Hypothalamus (tissue), 51 donors: Measurements from ENCODE around the gene PTPRK.

Experiments
- DNase-seq, 51 donors: peaks; one replicate each; lab custom pipeline; 2025; lab: John Stamatoyannopoulos, UW

PTPRK gene

DNA sequence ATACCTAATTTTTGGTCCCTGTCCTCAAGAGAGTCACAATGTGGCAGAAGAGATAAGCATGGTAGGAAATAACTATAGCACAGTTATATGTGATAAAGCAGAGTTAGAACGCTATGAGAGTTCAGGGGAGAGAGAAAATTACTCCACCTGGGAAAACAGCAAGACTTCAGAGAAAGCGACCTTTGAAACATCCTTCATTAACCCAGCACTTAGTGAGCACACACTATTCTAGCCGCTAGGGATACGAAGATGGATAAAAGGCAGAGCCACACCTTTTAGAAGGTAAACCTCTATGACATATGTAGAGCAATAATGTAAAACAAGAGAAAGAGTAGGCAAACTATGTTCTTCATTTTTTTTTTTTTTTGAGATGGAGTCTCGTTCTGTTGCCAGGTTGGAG lies 264.3 kb downstream of the PTPRK start:
- no peak for DNase-seq

GRCh38 chr6:128252341-128253176 lies 267.8 kb downstream of the PTPRK start:
- no peak for DNase-seq

- DNase-seq, result no peak
Observed at GRCh38 chr6:128251445-128252340, 268.7 kb downstream of the PTPRK start.

GRCh38 chr6:128250370-128251070 lies 269.9 kb downstream of the PTPRK start:
- DNase-seq, result no peak

GRCh38 chr6:128249429-128249828 lies 271.0 kb downstream of the PTPRK start:
- no peak for DNase-seq

DNA sequence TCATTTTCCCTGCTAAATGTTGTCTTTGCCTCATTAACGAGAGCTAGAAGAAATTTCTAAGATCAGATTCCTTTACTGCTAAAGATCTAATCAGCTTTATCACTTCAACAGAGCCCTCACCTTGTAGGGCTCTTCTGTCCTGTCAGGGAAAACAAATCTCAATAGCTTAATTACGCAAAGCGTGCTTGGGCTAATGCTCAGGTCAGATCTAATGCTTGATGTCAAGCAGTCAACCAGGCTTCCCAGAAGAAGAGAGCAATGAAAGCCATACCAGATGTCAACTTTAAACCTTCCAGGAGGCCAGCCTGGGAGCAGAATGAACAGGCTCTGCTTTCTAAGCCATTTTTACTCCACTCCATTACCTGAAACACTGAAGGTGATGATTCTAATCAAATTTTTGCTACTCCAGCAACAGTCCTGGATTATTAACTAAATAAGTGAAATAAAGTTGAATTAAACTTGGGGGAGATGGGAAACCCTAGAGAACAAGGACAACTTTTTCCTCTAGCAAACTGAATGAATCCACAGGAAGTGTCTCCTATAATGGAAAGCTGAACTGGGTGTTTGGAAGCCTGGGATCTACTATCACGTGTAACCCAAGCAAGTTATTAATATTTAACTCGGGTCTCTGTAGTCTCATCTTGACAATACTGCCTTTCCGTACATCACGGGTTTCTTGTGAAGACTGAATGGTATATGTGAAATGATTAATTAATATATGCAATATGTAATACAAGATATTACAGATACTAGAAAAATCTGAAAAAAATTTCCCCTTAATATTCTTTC lies 273.7 kb downstream of the PTPRK start:
- no peak for DNase-seq

DNA sequence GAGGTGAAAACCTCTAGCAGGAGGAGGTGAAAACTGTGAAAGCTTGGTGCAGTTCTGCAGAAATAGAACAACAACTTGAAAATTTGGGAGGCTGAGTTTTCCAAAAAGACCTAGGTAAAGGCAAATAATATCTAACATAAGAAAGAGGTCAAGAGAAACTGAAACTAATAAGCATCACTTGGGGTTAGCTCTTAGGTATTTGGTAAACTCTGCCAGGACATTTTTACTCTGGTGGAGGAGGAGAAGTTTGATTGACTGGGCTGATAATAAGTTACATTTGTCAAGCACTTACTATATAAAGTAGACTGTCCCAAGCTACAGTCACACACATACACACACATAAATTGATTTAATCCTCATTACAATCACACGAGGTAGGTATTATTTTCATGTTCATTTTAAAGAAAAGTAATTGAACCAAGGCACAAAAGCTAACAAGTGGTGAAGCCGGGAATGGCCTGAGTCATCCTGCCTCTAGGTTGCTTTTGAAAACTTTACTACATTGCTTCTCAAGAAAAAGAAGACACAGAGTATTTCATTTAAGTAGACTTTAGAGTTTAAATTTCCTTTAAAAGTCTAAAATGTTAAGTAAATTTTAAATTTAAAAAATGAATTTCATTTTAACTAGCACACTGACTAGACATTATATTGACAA lies 275.5 kb downstream of the PTPRK start:
- no peak for DNase-seq

GRCh38 chr6:128242765-128243403 lies 277.5 kb downstream of the PTPRK start:
- no peak for DNase-seq

- no peak for DNase-seq
Observed at GRCh38 chr6:128241216-128241615, 279.2 kb downstream of the PTPRK start.

DNA sequence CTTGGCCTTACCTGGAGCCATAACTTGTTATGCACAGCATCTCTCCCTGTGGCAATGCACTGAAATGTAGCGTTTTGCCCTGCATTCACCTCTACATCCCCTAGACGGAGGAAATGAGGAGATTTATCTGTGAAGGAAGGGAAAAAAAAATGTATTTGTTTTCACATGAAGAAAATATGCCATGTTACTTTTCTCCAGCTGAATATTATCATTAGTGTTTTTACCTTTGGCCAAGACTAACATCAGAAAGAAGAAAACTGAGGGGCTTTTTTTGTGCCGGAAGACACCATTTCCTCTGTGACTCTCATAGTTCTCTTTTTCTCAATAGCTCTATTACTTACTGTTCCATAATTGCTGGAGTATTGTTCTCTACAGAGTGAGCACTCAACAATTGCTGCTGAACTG lies 280.4 kb downstream of the PTPRK start:
- no peak for DNase-seq

GRCh38 chr6:128239146-128239545 lies 281.3 kb downstream of the PTPRK start:
- DNase-seq, result no peak

- DNase-seq, result peak in 5 of 51 donors; percentile 1 to 9 (median 3)
Observed at GRCh38 chr6:128238225-128238624, 282.2 kb downstream of the PTPRK start.

GRCh38 chr6:128235556-128235955 lies 284.8 kb downstream of the PTPRK start:
- no peak for DNase-seq

GRCh38 chr6:128233531-128233930 lies 286.9 kb downstream of the PTPRK start:
- peak in 1 of 51 donors; percentile 30 for DNase-seq

DNA sequence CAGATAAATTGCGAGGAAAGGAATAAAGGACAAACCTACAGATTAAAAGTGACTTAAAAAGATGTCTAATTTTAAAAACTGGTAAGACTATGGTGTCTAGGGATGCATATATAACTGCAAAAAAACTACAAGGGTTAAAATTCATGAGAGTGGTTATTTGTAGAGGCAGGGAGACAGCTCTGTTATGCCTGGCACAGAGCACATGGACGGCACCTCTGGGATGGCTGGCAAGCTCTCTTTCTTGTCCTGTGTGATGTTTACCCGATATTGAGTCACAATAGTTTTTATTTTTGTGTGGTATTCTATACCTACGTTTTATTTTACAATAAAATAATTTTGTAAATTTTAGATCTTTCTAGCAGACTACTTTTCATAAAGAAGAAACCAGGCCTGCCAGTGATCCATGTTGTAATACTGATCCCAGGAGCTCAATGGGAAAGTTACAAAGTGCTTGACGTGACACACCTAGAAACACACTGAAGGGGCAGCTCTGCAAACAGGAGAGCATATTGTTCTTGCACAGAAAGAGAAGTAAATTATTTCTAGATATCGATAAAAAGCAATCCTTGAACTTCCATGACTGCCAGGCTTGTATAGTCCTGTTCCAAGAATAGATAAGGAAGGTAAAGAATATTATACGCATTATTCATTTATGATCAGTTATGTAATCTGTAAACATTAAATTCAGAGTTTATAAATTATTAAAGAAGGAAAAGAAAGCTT lies 290.0 kb downstream of the PTPRK start:
- no peak for DNase-seq

DNA sequence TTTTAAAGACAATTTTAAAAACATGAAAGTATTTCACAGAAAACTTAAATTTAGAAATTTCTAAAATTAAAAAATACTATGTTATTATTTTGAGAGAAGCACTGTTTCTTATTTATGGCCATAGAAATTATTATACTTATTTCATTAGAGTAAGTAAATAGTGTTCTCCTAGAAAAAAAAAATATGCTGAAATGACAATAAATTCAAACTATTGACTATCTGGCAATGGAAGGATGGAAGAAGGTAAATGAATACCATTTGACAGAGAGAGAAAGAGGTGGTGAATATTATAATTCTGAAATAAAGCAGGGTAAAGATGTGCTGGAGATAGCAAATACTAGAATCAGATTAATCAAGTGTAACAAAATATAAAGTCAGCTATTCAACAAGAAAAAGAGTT lies 294.8 kb downstream of the PTPRK start:
- no peak for DNase-seq

DNA sequence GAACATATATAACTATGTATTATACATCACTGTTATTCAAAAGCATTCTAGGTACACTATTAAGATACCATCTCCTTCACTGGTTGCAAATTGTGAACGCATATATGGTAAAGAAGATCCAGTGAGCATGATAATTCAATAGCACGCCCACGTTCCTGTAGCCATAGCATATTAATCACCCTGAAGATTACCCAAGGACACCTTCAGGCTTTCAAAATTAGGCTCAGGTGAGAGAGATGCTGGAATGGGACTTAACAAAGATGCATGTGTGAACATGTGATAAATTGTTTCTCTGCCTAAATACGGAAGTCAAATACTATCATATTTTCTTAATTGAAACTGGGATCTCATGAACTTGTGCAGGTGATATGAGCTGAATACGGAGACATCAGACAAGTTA lies 303.5 kb downstream of the PTPRK start:
- DNase-seq, result no peak

DNA sequence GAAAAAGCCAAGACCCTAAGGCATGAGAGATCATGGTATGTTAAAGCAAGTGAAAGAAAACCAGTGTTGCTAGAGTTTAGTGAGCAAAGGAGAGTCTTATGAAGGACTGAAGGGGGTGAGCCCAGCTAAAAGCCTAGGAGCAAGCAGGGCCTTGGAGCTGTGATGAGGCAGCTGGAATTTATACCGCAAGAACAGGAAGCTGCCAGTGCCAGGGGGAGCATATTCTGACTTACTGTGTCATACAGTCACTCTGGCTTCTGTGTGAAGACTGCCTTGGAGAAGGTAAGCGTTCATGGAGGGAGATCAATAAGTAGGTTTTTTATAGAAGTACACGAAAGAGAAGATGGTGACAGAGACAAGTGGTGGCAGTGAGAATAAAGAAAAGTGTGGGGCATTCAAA lies 310.6 kb downstream of the PTPRK start:
- no peak for DNase-seq
